Stimulated activated CD4-positive, alpha-beta T cell treated with anti-CD3 and anti-CD28 coated beads, Interleukin-15, amount 100 ng/mL, for 48 hours (primary cell): ENCODE data around the gene NLGN4X.
A peak's percentile ranks its signal among the peaks of the same experiment; 100 is the strongest.

ENCODE experiments used
- DNase-seq, 2 donors: peaks; one replicate each; pipeline ENCODE4 v3.0.0-alpha.2; 2020; ENCODE audit warnings: low read depth in 2 of 2

NLGN4X gene

DNA sequence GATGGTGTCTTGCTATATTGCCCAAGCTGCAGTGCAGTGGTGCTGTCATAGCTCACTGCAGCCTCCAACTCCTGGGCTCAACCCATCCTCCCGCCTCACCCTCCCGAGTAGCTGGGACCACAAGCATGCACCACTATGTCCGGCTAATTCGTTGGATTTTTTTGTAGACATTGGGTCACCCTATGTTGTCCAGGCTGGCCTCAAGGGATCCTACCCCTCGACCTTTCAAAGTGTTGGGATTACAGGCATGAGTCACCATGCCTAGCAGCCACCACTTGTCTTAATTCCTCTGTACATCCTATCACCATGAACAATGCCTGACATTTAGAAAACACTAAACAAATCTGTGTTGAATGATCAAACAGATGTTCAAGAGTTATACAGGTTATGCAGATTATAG, 76.7 kb downstream of the NLGN4X start:
- DNase-seq, result no peak

DNA sequence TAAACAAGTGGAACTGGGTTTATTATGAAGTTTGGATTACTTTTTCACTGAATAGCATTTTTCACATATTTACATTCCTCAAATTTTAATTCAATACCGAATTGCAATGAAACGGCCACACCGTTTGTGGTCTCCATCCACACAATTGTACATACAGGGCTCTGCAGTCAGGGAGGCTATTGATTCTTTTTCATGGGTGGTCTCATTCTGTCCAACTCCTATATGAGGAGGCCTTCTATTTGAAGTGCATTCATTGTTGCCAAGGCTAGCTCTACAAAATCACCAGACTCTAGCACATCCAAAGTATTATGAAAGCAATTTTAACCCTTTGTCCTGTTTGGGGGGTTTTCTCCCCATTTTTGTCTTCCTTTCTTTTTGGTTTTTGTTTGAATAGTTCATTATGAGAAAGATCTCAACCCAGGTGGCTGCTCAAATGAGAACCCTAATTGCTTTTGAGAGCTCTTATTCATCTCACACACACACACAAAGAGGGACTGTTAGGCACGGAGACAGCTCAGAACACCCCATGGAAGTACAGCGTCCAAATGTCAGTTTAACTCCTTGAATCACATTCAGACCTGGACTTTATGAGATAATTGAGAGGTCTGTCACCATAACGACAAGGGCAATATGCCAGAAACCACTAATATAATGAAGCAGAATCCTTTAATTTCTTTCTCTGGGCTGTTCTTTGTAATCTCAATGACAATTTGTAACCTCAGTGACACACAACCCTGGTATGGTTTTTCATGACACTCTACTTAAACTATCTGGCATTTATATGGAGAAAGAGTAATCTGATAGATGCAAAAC, 79.4 kb downstream of the NLGN4X start:
- DNase-seq, result no peak

DNA sequence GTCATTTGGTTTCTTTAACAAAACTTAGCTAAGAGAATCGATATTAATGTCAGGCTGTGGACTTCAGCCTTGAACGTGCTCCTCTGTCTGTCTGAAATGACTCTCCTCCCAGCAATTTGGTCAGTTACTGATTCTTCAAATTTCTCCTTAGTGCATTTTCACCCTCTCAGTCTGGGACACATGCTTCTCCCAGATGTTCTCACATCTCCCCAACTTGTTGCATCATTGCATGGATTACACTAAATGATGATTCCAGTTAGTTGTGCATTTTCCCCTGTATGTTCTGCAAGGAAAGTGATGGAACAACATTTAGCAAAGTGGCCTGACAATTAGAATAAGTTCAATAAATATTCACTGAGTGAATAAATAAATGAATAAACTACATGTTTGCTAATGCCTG, 94.4 kb downstream of the NLGN4X start:
- DNase-seq, result no peak

DNA sequence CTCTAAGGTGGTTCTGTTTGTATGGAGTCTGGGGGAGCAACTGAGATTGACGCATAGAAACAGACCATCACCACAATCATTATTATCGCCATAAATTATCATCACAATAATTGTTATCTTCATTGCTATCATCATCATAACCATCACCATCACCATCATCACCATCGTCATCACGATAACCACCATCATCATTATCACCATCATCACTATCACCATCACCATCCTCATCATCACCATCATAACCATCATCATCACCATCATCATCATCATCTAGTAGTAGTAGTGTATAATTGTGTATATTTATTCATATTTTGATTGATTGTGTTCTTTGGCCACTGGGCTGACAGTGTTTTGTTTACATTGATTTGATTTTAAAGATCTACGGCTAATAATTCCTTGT, 95.7 kb downstream of the NLGN4X start:
- no peak for DNase-seq

DNA sequence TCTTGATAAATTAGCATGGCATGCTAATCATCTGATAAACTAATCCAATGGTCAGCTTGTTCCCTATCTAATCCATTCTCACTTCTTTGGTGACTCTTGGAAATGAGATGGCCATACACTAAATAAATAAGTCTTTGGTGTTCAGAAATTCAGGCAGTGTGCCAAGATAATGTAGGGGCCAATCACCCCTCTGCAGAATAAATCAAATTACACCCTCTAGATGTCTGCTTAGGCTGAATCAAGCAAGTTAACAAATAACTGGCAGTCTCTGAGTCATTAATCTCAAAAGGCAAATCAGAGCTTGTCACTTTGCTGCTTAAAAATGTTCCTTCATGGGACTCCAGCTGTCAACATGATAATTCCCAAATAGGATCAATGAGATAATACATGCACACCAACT, 97.4 kb downstream of the NLGN4X start:
- DNase-seq, result no peak

DNA sequence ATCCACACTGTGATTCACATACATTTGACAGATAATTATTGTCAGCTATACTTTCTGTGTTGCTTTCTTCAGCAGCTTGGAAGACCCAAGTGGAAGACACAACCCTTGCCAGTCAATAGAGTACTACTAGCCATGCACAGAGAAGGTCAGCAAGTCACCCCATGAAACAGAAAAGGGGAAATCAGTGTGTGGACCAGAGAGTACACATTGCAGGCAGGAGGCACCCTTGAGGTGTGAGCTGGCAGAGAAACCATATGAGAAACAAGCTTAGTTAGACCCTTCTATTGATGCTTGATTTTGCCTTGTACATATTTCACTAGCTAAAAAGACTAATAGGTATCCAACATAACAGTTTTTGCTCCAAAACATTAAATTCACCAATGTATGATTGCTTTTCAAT, 99.5 kb downstream of the NLGN4X start:
- DNase-seq, result no peak

DNA sequence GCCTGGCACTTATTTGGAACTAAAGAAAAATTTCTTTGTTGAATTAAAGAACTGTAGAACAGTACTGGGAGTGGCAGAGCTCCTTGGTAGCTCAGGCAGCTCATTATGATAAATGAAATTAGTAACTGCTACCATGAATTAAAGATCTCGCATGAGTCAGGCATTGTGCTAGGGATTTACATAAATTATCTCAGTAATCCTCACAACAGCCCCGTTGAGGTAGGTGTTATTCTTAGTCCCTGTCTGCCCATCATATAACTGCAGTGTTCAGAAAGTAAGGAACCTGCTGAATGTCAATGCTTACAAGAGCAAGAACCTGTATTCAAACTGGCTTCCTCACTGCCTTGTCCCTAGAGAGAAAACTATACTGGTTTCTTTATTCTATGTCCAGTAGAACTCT, 108.3 kb downstream of the NLGN4X start:
- DNase-seq, result no peak

DNA sequence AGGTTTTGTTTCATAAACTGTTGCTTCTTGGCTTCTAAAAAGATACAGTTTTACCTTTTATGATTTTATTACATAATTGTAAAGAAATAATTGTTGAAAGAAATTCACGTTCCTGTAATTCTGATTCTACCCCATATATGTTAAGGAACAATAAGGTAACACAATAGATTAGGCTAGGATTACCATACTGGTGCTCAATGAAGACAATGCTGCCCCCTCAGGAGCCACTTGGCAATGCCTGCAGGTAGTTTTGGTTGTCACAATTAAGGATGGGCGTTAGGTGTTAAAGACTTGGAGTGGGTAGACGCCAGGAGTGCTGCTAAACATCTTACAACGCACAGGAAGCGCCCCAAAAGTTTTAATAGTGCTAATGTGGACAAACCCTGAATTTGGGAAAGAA, 133.2 kb downstream of the NLGN4X start:
- DNase-seq, result no peak

DNA sequence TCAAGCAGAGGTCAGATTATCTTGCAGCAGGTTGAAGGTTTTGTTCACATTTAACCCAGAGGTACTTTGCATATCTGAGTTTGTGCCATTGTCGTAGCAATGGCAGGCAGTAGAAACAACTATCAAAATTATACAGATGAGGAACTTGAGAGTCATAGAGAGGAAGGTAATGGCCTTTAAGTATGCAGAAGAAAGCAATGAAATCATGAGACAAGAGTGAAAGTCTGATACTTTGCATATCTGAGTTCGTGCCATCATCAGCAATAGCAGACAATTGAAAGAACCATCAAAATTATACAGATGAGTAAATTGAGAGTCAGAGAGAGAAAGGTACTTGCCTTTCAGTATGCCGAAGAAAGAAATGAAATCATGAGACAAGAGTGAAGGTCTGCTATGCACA, 154.1 kb downstream of the NLGN4X start:
- DNase-seq, result no peak

DNA sequence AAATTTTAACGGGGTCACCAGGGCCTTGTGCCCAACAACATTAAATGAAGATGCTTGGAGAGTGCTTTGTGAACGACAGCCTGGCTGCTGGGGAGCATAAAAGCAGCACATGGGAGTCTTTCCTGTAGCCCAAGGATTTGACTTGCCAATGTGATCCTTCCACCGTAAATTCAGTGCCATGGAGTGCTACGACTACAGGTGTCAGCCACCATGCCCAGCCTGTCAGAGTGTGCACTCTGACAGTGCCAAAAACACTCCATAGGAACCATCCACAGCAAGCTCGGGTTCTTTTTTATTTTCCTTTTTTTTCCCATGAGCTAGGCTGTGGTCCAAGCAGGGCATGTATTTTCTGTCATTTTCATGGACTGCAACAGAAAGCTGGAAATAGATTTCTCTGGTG, 156.9 kb downstream of the NLGN4X start:
- no peak for DNase-seq

DNA sequence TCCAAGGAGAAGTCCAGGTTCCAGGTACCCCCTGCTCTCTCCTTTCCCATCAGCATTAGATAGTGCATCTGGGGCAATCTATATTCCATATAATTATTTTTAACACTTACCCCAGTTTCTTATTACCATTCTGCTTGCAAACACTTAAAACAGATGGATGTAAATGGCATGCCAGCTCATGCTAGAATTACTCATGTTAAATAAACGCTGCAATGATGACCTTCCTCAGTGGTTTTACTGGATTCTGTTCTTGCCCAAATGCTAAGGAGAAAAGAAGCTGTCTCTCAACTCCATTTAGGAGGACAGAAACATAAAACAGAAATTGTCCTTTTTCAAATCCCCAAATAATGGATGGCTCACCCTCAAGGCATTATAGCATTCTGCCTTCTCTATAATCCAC, 161.1 kb downstream of the NLGN4X start:
- no peak for DNase-seq

DNA sequence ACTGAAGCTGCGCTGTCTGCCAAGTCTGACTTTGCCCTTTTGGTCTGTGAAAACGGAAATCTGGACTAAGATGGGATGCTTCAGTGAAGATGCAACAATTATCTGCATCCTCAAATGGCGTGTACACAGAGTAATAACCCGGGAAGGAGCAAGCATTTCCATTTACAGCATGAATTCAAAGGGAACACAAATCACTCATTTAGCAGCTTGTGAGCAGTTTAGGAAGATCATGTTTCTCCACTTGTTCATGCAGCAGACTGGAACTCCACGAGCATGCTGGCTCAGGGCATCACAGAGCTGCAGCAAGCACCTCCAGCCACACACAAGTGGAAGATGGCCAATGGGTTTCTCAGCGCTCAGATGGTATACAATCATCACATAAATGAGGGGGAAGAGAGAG, 175.5 kb downstream of the NLGN4X start:
- no peak for DNase-seq

DNA sequence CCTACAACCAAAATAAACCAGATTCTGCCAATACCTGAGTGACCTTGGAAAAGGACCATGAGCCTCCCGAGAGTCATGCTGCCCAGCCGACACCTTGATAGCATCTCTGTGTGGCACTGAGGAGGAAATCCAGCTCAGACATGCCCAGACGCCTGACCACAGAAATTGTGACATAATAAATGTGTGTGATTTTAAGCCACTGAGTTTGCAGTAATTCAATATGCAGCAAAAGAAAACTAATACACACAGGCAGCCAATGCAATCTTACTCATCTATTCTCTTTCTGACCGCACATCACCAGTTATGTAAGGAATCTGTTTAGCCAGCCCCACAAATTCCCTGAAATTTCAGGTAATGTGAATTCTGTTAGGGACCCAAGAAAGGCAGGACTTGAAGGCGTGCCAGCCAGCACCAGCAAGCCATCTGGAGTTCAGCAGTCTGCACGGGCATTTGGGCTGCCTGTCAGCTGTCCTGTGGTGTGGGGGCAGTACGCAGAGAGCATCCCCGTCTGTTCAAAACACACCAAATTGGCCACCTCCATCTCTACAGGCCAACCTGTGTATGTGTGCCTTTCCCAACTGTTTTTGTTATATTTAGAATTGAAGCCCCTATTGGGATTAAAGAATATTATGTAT, 176.4 kb downstream of the NLGN4X start:
- DNase-seq, result no peak

DNA sequence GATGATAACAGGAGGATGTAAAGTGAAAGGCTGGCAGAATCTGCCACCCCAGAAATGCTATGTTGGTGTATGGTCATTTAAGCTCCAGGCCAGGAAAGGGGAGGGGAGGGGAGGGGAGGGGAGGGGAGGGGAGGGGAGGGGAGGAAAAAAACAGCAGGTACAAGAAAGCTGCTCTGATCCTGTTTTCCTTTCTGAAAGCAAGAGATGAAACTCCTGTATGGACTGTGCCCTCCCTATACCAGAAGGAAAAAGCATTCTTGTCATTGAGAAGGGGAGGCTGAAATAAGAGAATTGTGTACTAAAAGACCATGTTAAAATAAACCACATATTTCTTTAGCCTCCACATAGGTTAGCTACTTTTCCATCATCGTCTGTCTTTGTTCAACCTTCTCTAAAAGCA, 179.5 kb downstream of the NLGN4X start:
- DNase-seq, result no peak

DNA sequence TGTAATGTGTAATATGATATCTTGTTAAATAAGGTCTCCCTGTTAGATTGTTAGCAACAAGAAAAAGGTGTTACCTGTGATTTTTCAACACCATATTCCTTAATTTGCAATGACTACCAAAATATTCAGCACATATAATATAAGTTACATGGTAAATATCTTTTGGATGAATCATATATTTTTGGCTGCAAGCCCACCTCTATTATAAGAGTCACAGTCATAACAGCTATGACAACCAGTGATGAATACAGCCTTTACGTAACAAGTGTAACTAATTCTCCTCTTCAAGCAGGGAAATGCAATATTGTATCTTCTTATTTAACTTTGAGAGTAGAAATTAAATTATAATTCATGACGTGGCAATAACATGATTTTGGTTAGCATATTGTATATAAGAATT, 187.0 kb downstream of the NLGN4X start:
- DNase-seq, result no peak

DNA sequence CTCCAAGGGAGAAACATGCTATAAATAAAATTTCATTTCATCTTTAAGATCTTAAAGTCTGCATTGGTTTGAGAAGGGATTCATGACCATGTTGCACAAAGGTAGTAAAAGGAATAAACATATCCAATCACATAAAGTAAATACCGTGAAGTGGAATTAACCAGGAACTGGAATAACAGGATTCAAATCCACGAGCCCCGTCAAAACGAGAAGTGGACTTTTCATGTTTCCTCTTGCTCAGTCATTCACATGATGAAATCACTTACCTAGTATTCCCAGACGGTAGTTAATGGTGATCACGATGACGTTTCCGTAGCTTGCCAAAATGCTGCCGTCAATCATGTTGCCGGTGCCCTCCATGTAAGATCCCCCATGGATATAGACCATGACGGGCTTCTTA, 199.7 kb downstream of the NLGN4X start:
- no peak for DNase-seq

DNA sequence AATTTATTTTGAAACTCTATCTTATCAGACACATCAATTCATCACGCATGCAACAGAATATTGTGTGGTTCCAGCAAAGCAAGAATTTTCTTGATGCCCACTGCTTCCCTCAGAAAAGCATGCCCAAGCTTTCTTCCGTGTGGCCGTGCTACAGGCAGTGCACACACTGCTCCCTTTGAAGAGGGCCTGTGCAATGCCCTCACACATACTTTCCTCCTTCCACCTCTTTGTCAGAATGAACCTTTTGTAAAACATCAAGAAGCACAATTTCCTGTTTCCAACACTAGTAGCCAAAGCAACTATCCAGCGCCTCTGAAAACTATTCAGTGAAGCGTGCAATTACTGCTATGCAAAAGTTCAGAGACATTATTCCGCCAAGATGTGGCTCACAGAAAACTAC, 201.7 kb downstream of the NLGN4X start:
- no peak for DNase-seq

DNA sequence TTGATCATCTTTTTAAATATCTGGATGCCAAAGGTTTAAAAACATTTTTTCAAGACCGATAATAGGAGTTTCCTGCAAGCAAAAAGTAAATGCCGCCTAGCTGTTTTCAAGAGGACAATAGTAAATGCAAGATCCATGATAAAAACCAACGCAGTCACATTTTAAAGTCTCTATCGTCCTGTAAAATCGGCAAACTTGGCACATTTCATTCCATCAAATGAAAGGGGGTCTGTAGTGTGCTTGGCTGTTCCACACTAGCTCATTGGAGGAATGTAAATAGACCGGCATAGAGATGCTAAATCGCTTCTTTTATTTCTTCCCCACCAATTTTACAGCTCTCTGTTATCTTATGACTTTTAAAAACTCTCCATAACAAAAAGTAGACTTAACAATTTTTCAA, 202.2 kb downstream of the NLGN4X start:
- no peak for DNase-seq

DNA sequence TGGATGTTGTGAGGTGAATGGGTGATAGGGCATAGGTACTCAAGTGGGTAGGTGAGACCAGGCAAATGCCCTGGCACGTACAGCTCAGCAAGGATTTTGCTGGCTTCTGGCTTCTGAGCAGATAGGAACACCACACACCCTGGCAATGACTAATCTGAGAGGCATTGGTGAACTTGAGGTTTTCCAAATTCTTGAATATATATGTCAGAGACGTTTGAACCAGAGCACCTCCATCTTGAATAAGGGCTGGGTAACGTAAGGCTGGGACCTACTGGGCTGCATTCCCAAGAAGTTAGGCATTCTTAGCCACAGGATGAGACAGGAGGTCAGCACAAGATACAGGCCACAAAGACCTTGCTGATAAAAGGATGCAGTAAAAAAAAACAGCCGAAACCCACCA, 204.5 kb downstream of the NLGN4X start:
- no peak for DNase-seq

DNA sequence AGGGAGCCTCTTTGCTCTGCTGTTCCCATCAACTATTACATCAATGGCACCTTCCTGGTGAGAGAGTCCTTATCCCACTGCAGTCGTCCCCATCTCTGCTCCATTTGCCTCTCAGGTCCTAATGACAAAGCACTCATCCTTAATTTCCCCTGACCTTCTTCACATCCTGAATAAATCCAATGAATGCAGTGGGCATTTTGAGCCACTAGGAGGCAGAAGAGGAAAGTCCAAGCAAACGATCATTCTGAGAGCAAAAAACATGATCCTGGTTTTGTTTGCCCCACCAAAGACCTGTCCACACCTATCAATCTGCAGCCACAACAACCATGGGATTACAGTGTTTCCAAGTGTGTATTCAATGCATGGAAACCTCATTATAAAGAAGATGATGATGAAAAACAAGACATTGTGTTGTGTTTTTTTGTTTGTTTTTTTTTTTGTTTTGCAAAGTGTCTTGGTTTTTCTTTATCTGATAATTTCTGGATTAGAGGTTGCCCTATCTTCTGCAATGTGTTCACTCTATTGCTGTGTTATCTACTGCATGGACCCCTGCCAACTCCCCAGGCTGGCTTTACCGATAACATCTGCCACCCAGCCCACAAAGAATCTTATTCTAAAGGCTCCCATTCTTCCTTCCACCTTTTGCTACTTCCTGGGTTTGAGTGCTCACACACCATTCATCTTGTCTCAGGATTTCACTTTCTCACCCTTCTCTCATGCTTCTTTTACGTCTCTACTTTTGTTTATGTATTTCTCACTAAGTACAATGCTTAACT, 207.2 kb downstream of the NLGN4X start:
- peak in 1 of 2 donors; percentile 16 for DNase-seq

DNA sequence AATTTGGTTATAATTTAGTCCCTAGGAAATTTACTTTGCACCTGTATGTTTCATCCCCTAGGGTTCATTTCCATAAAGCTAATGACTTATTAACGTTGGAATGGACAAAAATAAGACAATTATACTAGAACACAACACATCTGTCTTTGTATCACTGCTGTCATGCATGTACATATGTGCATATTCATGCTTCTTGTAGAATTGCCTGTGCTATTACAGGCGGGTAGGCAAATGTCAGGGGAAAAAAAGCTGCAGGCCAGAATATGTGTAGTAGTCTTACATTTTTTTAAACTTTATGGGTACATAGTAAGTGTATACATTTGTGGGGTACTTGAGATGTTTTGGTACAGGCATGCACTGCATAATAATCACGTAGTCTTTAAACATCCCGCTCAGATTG, 209.6 kb downstream of the NLGN4X start:
- DNase-seq, result no peak

DNA sequence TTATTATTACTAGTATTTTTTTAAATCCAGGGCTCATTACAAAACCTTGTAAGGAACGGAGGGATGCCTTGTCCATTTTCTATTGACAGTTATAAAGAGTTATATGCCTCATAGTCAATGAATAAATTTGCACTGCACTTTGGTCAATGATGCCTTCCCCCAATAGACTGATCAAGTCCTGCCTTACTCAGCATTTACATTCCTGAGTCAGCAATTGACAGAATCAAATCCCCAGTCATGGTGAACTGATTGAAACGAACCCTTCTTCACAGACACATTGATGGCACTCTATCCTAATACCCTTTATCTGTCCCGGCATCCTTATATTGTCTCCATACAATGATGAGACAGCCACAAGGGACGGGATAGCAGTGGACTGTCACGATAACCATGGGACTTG, 213.2 kb downstream of the NLGN4X start:
- DNase-seq, result no peak

DNA sequence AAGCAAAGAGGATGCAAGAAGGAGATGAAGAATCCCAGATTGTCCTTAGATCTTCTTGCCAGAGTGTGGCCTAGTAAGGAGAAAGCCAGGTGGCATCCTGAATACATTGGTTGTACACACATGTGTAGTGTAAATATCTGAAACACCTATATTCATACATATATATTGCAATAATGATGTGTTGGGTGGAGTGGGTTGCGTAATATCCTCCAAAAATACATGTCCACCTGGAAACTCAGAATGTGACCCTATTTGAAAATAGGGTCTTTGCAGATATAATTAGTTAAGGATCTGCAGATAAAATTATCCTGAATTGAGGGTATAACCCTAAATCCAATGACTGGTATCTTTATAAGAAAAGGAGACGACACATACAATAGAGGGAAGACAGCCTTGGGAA, 216.3 kb downstream of the NLGN4X start:
- no peak for DNase-seq
